ENCODE data around the gene SNRK. TPM values are rescaled to one million over a fixed set of nuclear protein-coding genes. Genes with fewer than 3 reads are reported as not detected.

Gene SNRK
- total RNA-seq, 1 donor, result 17.3 TPM

GRCh38 chr3:43246976-43247375 is 39.4 kb upstream of the SNRK start:
- peak; percentile 11 for DNase-seq (ENCODE audit: low read depth)
- TF ChIP-seq CTCF (IDR thresholded peaks at IDR 0.05; ENCODE audit: insufficient read depth, low read length), result no peak

GRCh38 chr3:43247561-43248184 is 38.7 kb upstream of the SNRK start:
- no peak for DNase-seq (ENCODE audit: low read depth)
- H3K4me3 ChIP-seq (ENCODE audit: low read depth, low read length), result no peak overlapping the region
- TF ChIP-seq CTCF (IDR thresholded peaks at IDR 0.05; ENCODE audit: insufficient read depth, low read length), result no peak

More at GRCh38 chr3:43246976-43247375, 39.4 kb upstream of the SNRK start:
- no peak overlapping the region for H3K4me3 ChIP-seq (ENCODE audit: low read depth, low read length)

- TF ChIP-seq CTCF (IDR thresholded peaks at IDR 0.05; ENCODE audit: insufficient read depth, low read length), result no peak
- DNase-seq (ENCODE audit: low read depth), result no peak
- no peak overlapping the region for H3K4me3 ChIP-seq (ENCODE audit: low read depth, low read length)
Observed at GRCh38 chr3:43248185-43248583, 38.2 kb upstream of the SNRK start.

GRCh38 chr3:43248973-43249372 is 37.4 kb upstream of the SNRK start:
- no peak overlapping the region for H3K4me3 ChIP-seq (ENCODE audit: low read depth, low read length)
- TF ChIP-seq CTCF (IDR thresholded peaks at IDR 0.05; ENCODE audit: insufficient read depth, low read length), result no peak
- no peak for DNase-seq (ENCODE audit: low read depth)

GRCh38 chr3:43249405-43249804 is 36.9 kb upstream of the SNRK start:
- no peak for TF ChIP-seq CTCF (IDR thresholded peaks at IDR 0.05; ENCODE audit: insufficient read depth, low read length)
- H3K4me3 ChIP-seq (ENCODE audit: low read depth, low read length), result no peak overlapping the region
- DNase-seq (ENCODE audit: low read depth), result no peak

GRCh38 chr3:43253294-43253693 is 33.0 kb upstream of the SNRK start:
- DNase-seq (ENCODE audit: low read depth), result no peak
- no peak overlapping the region for H3K4me3 ChIP-seq (ENCODE audit: low read depth, low read length)
- TF ChIP-seq CTCF (IDR thresholded peaks at IDR 0.05; ENCODE audit: insufficient read depth, low read length), result no peak

GRCh38 chr3:43254125-43254524 is 32.2 kb upstream of the SNRK start:
- DNase-seq (ENCODE audit: low read depth), result no peak
- no peak for TF ChIP-seq CTCF (IDR thresholded peaks at IDR 0.05; ENCODE audit: insufficient read depth, low read length)
- no peak overlapping the region for H3K4me3 ChIP-seq (ENCODE audit: low read depth, low read length)
